ENCODE data around the gene GREB1. TPM values are rescaled to one million over a fixed set of nuclear protein-coding genes. Genes with fewer than 3 reads are reported as not detected.

The GREB1 gene
- polyA plus RNA-seq, 1 donor from 2014 or later, result 17.2 TPM

DNA sequence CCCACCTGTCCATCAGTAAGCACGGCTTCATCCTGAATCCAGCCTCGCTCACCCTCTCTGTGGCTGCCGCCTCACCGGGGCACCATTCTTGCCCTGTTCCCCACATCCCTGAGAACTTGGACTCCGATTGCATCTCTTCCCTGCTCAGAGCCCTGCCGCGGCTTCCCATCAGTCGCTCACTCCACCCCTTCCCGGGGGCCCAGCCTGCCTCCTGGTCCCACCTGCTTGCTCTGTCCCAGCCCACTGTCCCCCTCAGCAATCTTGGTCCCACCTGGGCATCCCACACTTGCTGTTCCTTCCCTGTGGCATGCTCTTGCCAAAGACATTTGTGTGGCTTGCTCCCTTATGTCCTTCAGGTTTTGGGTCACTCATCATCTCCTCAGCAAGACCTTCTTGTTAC, 56.3 kb downstream of the GREB1 start:
- Histone ChIP-seq H2AFZ (ENCODE audit: low read depth, low read length) (no peak overlapping the region), H4K20me1 (ENCODE audit: insufficient read depth) (no peaks in the 10 kb centered on the region), H3K79me2 (replicated peaks; ENCODE audit: insufficient read depth, low read length) (no peaks in the 10 kb centered on the region), H3K9me2 (ENCODE audit: insufficient read depth, low read length) (no peaks in the 10 kb centered on the region), H3K4me2 (ENCODE audit: low read length) (no peak overlapping the region), H3K9ac (ENCODE audit: low read length) (no peak overlapping the region), H3K36me3 (ENCODE audit: insufficient read depth, low read length) (no peaks in the 10 kb centered on the region), H3K27me3 (ENCODE audit: insufficient read depth, low read depth, low read length) (no peaks in the 10 kb centered on the region), H3F3A (ENCODE audit: insufficient read depth, low read length, poor library complexity, severe bottlenecking) (no peaks in the 10 kb centered on the region), H3K9me3 (ENCODE audit: low read length) (no peaks in the 10 kb centered on the region), H3K4me3 (ENCODE audit: low read length) (no peak overlapping the region), H3K27ac (ENCODE audit: low read length) (no peak overlapping the region)
- TF ChIP-seq SMC3 (conservative IDR thresholded peaks at IDR 0.05; ENCODE audit: poor library complexity), result no peak
- TF ChIP-seq MXI1 (conservative IDR thresholded peaks at IDR 0.05; ENCODE audit: poor library complexity, severe bottlenecking), result no peak
- TF ChIP-seq EZH2 (IDR thresholded peaks at IDR 0.05; ENCODE audit: borderline replicate concordance, insufficient read depth, low read length, poor library complexity, severe bottlenecking), result no peak
- TF ChIP-seq, protein P1, sequence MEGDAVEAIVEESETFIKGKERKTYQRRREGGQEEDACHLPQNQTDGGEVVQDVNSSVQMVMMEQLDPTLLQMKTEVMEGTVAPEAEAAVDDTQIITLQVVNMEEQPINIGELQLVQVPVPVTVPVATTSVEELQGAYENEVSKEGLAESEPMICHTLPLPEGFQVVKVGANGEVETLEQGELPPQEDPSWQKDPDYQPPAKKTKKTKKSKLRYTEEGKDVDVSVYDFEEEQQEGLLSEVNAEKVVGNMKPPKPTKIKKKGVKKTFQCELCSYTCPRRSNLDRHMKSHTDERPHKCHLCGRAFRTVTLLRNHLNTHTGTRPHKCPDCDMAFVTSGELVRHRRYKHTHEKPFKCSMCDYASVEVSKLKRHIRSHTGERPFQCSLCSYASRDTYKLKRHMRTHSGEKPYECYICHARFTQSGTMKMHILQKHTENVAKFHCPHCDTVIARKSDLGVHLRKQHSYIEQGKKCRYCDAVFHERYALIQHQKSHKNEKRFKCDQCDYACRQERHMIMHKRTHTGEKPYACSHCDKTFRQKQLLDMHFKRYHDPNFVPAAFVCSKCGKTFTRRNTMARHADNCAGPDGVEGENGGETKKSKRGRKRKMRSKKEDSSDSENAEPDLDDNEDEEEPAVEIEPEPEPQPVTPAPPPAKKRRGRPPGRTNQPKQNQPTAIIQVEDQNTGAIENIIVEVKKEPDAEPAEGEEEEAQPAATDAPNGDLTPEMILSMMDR (IDR thresholded peaks at IDR 0.05; ENCODE audit: poor library complexity, severe bottlenecking), result no peak
- no peak for TF ChIP-seq TAF1 (IDR thresholded peaks at IDR 0.05; ENCODE audit: low read depth)
- no peak for TF ChIP-seq RAD21 (conservative IDR thresholded peaks at IDR 0.05)
- no peak for TF ChIP-seq EP300 (conservative IDR thresholded peaks at IDR 0.05; ENCODE audit: poor library complexity, severe bottlenecking)
- TF ChIP-seq POLR2AphosphoS5 (IDR thresholded peaks at IDR 0.05), result no peak
- TF ChIP-seq, protein P2, sequence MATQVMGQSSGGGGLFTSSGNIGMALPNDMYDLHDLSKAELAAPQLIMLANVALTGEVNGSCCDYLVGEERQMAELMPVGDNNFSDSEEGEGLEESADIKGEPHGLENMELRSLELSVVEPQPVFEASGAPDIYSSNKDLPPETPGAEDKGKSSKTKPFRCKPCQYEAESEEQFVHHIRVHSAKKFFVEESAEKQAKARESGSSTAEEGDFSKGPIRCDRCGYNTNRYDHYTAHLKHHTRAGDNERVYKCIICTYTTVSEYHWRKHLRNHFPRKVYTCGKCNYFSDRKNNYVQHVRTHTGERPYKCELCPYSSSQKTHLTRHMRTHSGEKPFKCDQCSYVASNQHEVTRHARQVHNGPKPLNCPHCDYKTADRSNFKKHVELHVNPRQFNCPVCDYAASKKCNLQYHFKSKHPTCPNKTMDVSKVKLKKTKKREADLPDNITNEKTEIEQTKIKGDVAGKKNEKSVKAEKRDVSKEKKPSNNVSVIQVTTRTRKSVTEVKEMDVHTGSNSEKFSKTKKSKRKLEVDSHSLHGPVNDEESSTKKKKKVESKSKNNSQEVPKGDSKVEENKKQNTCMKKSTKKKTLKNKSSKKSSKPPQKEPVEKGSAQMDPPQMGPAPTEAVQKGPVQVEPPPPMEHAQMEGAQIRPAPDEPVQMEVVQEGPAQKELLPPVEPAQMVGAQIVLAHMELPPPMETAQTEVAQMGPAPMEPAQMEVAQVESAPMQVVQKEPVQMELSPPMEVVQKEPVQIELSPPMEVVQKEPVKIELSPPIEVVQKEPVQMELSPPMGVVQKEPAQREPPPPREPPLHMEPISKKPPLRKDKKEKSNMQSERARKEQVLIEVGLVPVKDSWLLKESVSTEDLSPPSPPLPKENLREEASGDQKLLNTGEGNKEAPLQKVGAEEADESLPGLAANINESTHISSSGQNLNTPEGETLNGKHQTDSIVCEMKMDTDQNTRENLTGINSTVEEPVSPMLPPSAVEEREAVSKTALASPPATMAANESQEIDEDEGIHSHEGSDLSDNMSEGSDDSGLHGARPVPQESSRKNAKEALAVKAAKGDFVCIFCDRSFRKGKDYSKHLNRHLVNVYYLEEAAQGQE (IDR thresholded peaks at IDR 0.05; ENCODE audit: borderline replicate concordance), result no peak

- H3K27ac ChIP-seq (ENCODE audit: low read length), result no peak overlapping the region
- H3F3A ChIP-seq (ENCODE audit: insufficient read depth, low read length, poor library complexity, severe bottlenecking), result no peaks in the 10 kb centered on the region
- H3K4me3 ChIP-seq (ENCODE audit: low read length), result no peak overlapping the region
- TF ChIP-seq POLR2AphosphoS5 (IDR thresholded peaks at IDR 0.05) (no peak), RAD21 (conservative IDR thresholded peaks at IDR 0.05) (no peak), EZH2 (IDR thresholded peaks at IDR 0.05; ENCODE audit: borderline replicate concordance, insufficient read depth, low read length, poor library complexity, severe bottlenecking) (no peak), TAF1 (IDR thresholded peaks at IDR 0.05; ENCODE audit: low read depth) (no peak), MXI1 (conservative IDR thresholded peaks at IDR 0.05; ENCODE audit: poor library complexity, severe bottlenecking) (no peak), EP300 (conservative IDR thresholded peaks at IDR 0.05; ENCODE audit: poor library complexity, severe bottlenecking) (no peak), SMC3 (conservative IDR thresholded peaks at IDR 0.05; ENCODE audit: poor library complexity) (no peak)
- TF ChIP-seq, protein P2 (IDR thresholded peaks at IDR 0.05; ENCODE audit: borderline replicate concordance), result no peak
- TF ChIP-seq, protein P1 (IDR thresholded peaks at IDR 0.05; ENCODE audit: poor library complexity, severe bottlenecking), result no peak
- no peak overlapping the region for H2AFZ ChIP-seq (ENCODE audit: low read depth, low read length)
- no peak overlapping the region for H3K4me2 ChIP-seq (ENCODE audit: low read length)
- H3K27me3 ChIP-seq (ENCODE audit: insufficient read depth, low read depth, low read length), result no peaks in the 10 kb centered on the region
- no peaks in the 10 kb centered on the region for H3K9me2 ChIP-seq (ENCODE audit: insufficient read depth, low read length)
- no peak overlapping the region for H3K9ac ChIP-seq (ENCODE audit: low read length)
- H3K36me3 ChIP-seq (ENCODE audit: insufficient read depth, low read length), result no peaks in the 10 kb centered on the region
- H3K79me2 ChIP-seq (replicated peaks; ENCODE audit: insufficient read depth, low read length), result no peaks in the 10 kb centered on the region
- H3K9me3 ChIP-seq (ENCODE audit: low read length), result no peaks in the 10 kb centered on the region
- no peaks in the 10 kb centered on the region for H4K20me1 ChIP-seq (ENCODE audit: insufficient read depth)
Measured at GRCh38 chr2:11591091-11591490, 57.2 kb downstream of the GREB1 start.

All from neural cell (in vitro differentiated cells).